Measurements from ENCODE around the gene DUS3L. TPM values are rescaled to one million over a fixed set of nuclear protein-coding genes. Genes with fewer than 3 reads are reported as not detected.

Gene DUS3L
- total RNA-seq, 1 experiment from 2014 or later, result 39.6 TPM

DNA sequence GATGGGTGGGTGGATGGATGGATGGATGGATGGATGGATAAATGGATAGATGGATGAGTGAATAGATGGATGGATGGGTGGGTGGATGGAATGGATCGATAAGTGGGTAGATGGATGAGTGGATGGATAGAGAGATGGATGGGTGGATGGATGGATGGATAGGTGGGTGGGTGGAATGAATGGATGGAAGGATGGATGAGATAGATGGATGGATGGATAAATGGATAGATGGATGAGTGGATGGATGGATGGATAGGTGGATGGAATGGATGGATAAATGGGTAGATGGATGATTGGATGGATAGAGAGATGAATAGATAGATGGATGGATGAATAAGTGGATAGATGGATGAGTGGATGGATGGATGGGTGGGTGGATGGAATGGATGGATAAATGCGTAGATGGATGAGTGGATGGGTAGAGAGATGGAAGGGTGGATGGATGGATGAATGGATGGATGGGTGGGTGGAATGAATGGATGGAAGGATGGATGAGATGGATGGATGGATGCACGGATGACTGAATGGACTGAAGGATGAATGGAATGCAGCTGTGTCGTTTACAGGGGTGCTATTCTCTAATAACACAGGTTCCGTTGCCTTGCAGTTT lies 28.2 kb downstream of the DUS3L start:
- in situ Hi-C loops (cut with HindIII; ENCODE audit: low pct_unique_long_range_greater_than_20kb, low sequenced_read_pairs) (no loop called here), intact Hi-C loops (cut with micrococcal nuclease; ENCODE audit: unreplicated experiment) (no loop called here)
- Histone ChIP-seq H3K4me3 (ENCODE audit: low read depth in 2 of 2, low read length in 2 of 2) (no peak overlapping the region), H3K36me3 (ENCODE audit: control insufficient read depth, insufficient read depth, low read length) (no peaks in the 10 kb centered on the region), H3K27me3 (ENCODE audit: control insufficient read depth, insufficient read depth, low read length) (no peaks in the 10 kb centered on the region), H3K4me1 (ENCODE audit: control insufficient read depth, insufficient read depth, low read length) (no peaks in the 10 kb centered on the region), H3K27ac (ENCODE audit: low read length) (no peak overlapping the region), H3K9me3 (ENCODE audit: control insufficient read depth, insufficient read depth, low read depth, low read length) (no peaks in the 10 kb centered on the region)
- DNase-seq (ENCODE audit: low read depth, low spot score) (no peak), ATAC-seq (no peak)
- TF ChIP-seq SIN3A (IDR thresholded peaks at IDR 0.05; ENCODE audit: borderline replicate concordance, insufficient read depth, low read depth, low read length), result no peak
- no peak for TF ChIP-seq TCF7L2 (IDR thresholded peaks at IDR 0.05; ENCODE audit: low read depth, low read length)
- no peak for TF ChIP-seq REST (IDR thresholded peaks at IDR 0.05; ENCODE audit: insufficient read depth in 1 of 2, low read depth in 2 of 2, low read length in 1 of 2)
- no peak for TF ChIP-seq CTCF (IDR thresholded peaks at IDR 0.05)
- TF ChIP-seq POLR2AphosphoS5 (IDR thresholded peaks at IDR 0.05; ENCODE audit: low read depth, low read length), result no peak
- no TSS peak for BruUV-seq (replicated peaks)
- ChIA-PET CTCF (no interaction called here), POLR2A (no interaction called here)

- H3K9me3 ChIP-seq (ENCODE audit: control insufficient read depth, insufficient read depth, low read depth, low read length), result no peaks in the 10 kb centered on the region
- no TSS peak for BruUV-seq (replicated peaks)
- ATAC-seq (no peak), DNase-seq (ENCODE audit: low read depth, low spot score) (no peak)
- ChIA-PET CTCF (interaction anchor here (0.6 kb wide), 1 partner anchor 12 kb away, joined by 3 read pairs; no protein-coding TSS in a partner anchor), POLR2A (no interaction called here)
- no peaks in the 10 kb centered on the region for H3K27me3 ChIP-seq (ENCODE audit: control insufficient read depth, insufficient read depth, low read length)
- no peaks in the 10 kb centered on the region for H3K36me3 ChIP-seq (ENCODE audit: control insufficient read depth, insufficient read depth, low read length)
- in situ Hi-C loops (cut with HindIII; ENCODE audit: low pct_unique_long_range_greater_than_20kb, low sequenced_read_pairs), result no loop called here
- H3K27ac ChIP-seq (ENCODE audit: low read length), result no peak overlapping the region
- no peak for TF ChIP-seq SIN3A (IDR thresholded peaks at IDR 0.05; ENCODE audit: borderline replicate concordance, insufficient read depth, low read depth, low read length)
- no peak for TF ChIP-seq CTCF (IDR thresholded peaks at IDR 0.05)
- TF ChIP-seq REST (IDR thresholded peaks at IDR 0.05; ENCODE audit: insufficient read depth in 1 of 2, low read depth in 2 of 2, low read length in 1 of 2), result no peak
- no peak for TF ChIP-seq TCF7L2 (IDR thresholded peaks at IDR 0.05; ENCODE audit: low read depth, low read length)
- no peak for TF ChIP-seq POLR2AphosphoS5 (IDR thresholded peaks at IDR 0.05; ENCODE audit: low read depth, low read length)
- H3K4me3 ChIP-seq (ENCODE audit: low read depth in 2 of 2, low read length in 2 of 2), result no peak overlapping the region
- intact Hi-C loops (cut with micrococcal nuclease; ENCODE audit: unreplicated experiment), result no loop called here
- H3K4me1 ChIP-seq (ENCODE audit: control insufficient read depth, insufficient read depth, low read length), result no peaks in the 10 kb centered on the region
Observed at GRCh38 chr19:5753743-5754142, 37.2 kb downstream of the DUS3L start.

Data from Panc1 (cell line).